Breast epithelium (tissue), 3 donors: Measurements from ENCODE around the gene IFRD1.

Experiments used
- CTCF ChIP-seq, 3 donors: fragments of 450-650 bp; IDR thresholded peaks; one replicate each; pipeline ENCODE4 v1.5.1; 2016 to 2017; ENCODE audit warnings: antibody characterized with exemption in 3 of 3, mild to moderate bottlenecking in 3 of 3, moderate library complexity in 3 of 3
- POLR2A ChIP-seq: fragments of 450-650 bp; IDR thresholded peaks from one replicate; pipeline ENCODE4 v1.6.1; 2016; ENCODE audit warnings: antibody characterized with exemption, mild to moderate bottlenecking, moderate library complexity
- POLR2AphosphoS5 ChIP-seq, 3 donors: sonication (generic); formaldehyde crosslinking; IDR thresholded peaks; one replicate each; pipeline ENCODE4 v1.6.1; 2017; ENCODE audit warnings: antibody characterized with exemption in 3 of 3

- no peak for TF ChIP-seq POLR2A
- no peak for TF ChIP-seq CTCF (IDR thresholded peaks at IDR 0.05)
- no peak for TF ChIP-seq POLR2AphosphoS5 (IDR thresholded peaks at IDR 0.05)
Observed at GRCh38 chr7:112508404-112508803, 58.1 kb downstream of the IFRD1 start.
